Measurements from ENCODE around the gene PTPRC. TPM values are rescaled to one million over a fixed set of nuclear protein-coding genes. Genes with fewer than 3 reads are reported as not detected.

The PTPRC gene
- polyA plus RNA-seq, 1 donor (not counting 4 experiments of a cell fraction or from before 2014, with no cell fraction given) = not detected

DNA sequence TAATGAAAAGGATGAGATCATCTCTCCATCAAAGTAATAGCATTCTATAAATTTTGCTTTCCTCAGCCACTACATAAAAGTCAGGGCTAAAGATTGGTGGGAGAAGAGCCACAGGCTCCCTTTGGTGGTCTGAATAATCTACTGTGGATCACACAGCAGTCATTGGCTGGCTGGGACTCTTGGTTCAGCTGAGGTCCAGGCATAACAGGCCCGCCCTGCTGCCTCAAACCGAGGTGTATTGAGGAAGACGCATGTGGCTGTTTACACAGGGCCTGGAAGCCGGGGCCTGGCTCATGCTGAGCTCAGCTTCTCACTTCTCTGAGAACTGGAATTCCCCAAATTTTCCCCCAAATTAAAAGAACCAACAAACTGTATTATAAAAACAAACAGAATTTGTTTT, 139.2 kb downstream of the PTPRC start:
- no peak overlapping the region for H3K4me3 ChIP-seq (ENCODE audit: control insufficient read depth in 2 of 3, extremely low read depth in 1 of 3, insufficient read depth in 2 of 3, low read depth in 1 of 3, low read length in 3 of 3)
- no peaks in the 10 kb centered on the region for H3K27me3 ChIP-seq (ENCODE audit: control insufficient read depth, extremely low read depth, insufficient read depth, low read length)
- H3K9me1 ChIP-seq (ENCODE audit: control insufficient read depth, extremely low read depth, insufficient read depth, low read length) = no peaks in the 10 kb centered on the region
- TF ChIP-seq EZH2 (IDR thresholded peaks at IDR 0.05; ENCODE audit: low read length) = no peak
- TF ChIP-seq, protein P1, sequence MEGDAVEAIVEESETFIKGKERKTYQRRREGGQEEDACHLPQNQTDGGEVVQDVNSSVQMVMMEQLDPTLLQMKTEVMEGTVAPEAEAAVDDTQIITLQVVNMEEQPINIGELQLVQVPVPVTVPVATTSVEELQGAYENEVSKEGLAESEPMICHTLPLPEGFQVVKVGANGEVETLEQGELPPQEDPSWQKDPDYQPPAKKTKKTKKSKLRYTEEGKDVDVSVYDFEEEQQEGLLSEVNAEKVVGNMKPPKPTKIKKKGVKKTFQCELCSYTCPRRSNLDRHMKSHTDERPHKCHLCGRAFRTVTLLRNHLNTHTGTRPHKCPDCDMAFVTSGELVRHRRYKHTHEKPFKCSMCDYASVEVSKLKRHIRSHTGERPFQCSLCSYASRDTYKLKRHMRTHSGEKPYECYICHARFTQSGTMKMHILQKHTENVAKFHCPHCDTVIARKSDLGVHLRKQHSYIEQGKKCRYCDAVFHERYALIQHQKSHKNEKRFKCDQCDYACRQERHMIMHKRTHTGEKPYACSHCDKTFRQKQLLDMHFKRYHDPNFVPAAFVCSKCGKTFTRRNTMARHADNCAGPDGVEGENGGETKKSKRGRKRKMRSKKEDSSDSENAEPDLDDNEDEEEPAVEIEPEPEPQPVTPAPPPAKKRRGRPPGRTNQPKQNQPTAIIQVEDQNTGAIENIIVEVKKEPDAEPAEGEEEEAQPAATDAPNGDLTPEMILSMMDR (optimal IDR thresholded peaks at IDR 0.05 in 1 of 3, IDR thresholded peaks at IDR 0.05 in 1 of 3, conservative IDR thresholded peaks at IDR 0.05 in 1 of 3; ENCODE audit: extremely low read depth in 1 of 3, insufficient read depth in 2 of 3, low read length in 3 of 3) = no peak
- no peaks in the 10 kb centered on the region for H4K20me1 ChIP-seq (ENCODE audit: control insufficient read depth, extremely low read depth, insufficient read depth, low read length)
- H3K9ac ChIP-seq (ENCODE audit: control insufficient read depth, extremely low read depth, insufficient read depth, low read length) = no peak overlapping the region
- H3K27ac ChIP-seq (ENCODE audit: control insufficient read depth, insufficient read depth, low read length) = no peak overlapping the region
- dilution Hi-C loops (cut with MboI; ENCODE audit: extremely low pct_ligation_motif_present, low sequenced_read_pairs) = no loop called here
- no peak overlapping the region for H3K4me2 ChIP-seq (ENCODE audit: control insufficient read depth, extremely low read depth, insufficient read depth, low read depth, low read length)
- H3K9me3 ChIP-seq (ENCODE audit: control insufficient read depth, low read depth, low read length) = no peaks in the 10 kb centered on the region
- H3K36me3 ChIP-seq (ENCODE audit: control insufficient read depth in 2 of 2, extremely low read depth in 1 of 2, insufficient read depth in 2 of 2, low read length in 2 of 2) = no peaks in the 10 kb centered on the region
- no peaks in the 10 kb centered on the region for H3K79me2 ChIP-seq (ENCODE audit: control insufficient read depth, insufficient read depth, low read length)
- peaks cover 16% of the 10 kb centered on the region for H3K4me1 ChIP-seq (ENCODE audit: control insufficient read depth, extremely low read depth, insufficient read depth, low read length)
- DNase-seq (ENCODE audit: low read depth, low spot score) = no peak
- no peak overlapping the region for H2AFZ ChIP-seq (ENCODE audit: control insufficient read depth, low read length)
- FAIRE-seq = no peak

GRCh38 chr1:198780376-198780775, 141.5 kb downstream of the PTPRC start:
- dilution Hi-C loops (cut with MboI; ENCODE audit: extremely low pct_ligation_motif_present, low sequenced_read_pairs) = no loop called here
- DNase-seq (ENCODE audit: low read depth, low spot score) = no peak

More at GRCh38 chr1:198780376-198780775, 141.5 kb downstream of the PTPRC start:
- Histone ChIP-seq H3K4me1 (ENCODE audit: control insufficient read depth, extremely low read depth, insufficient read depth, low read length) (peaks cover 16% of the 10 kb centered on the region), H3K4me3 (ENCODE audit: control insufficient read depth in 2 of 3, extremely low read depth in 1 of 3, insufficient read depth in 2 of 3, low read depth in 1 of 3, low read length in 3 of 3) (no peak overlapping the region), H3K79me2 (ENCODE audit: control insufficient read depth, insufficient read depth, low read length) (no peaks in the 10 kb centered on the region), H3K4me2 (ENCODE audit: control insufficient read depth, extremely low read depth, insufficient read depth, low read depth, low read length) (no peak overlapping the region), H3K9me1 (ENCODE audit: control insufficient read depth, extremely low read depth, insufficient read depth, low read length) (no peaks in the 10 kb centered on the region), H3K9me3 (ENCODE audit: control insufficient read depth, low read depth, low read length) (no peaks in the 10 kb centered on the region), H3K9ac (ENCODE audit: control insufficient read depth, extremely low read depth, insufficient read depth, low read length) (no peak overlapping the region), H4K20me1 (ENCODE audit: control insufficient read depth, extremely low read depth, insufficient read depth, low read length) (no peaks in the 10 kb centered on the region), H3K27me3 (ENCODE audit: control insufficient read depth, extremely low read depth, insufficient read depth, low read length) (no peaks in the 10 kb centered on the region), H3K36me3 (ENCODE audit: control insufficient read depth in 2 of 2, extremely low read depth in 1 of 2, insufficient read depth in 2 of 2, low read length in 2 of 2) (no peaks in the 10 kb centered on the region), H3K27ac (ENCODE audit: control insufficient read depth, insufficient read depth, low read length) (no peak overlapping the region), H2AFZ (ENCODE audit: control insufficient read depth, low read length) (no peak overlapping the region)
- TF ChIP-seq EZH2 (IDR thresholded peaks at IDR 0.05; ENCODE audit: low read length) = no peak
- TF ChIP-seq, protein P1 (optimal IDR thresholded peaks at IDR 0.05 in 1 of 3, IDR thresholded peaks at IDR 0.05 in 1 of 3, conservative IDR thresholded peaks at IDR 0.05 in 1 of 3; ENCODE audit: extremely low read depth in 1 of 3, insufficient read depth in 2 of 3, low read length in 3 of 3) = no peak
- FAIRE-seq = no peak

Measured in keratinocyte (primary cell).